DOHH2 (cell line): ENCODE data around the gene FAU.

Experiments used
- H3F3A ChIP-seq: fragments of 200-600 bp; sonication (generic), shearing (Covaris generic); 2 replicates; pipeline ENCODE4 v1.6.0; 2016; ENCODE audit warnings: antibody characterized with exemption, mild to moderate bottlenecking; ENCODE audit not compliant: control insufficient read depth, insufficient read depth
- H3K27ac ChIP-seq: fragments of 200-600 bp; sonication (generic); 2 replicates; pipeline ENCODE4 v1.5.1; 2014; ENCODE audit warnings: low read depth, mild to moderate bottlenecking, low read length, moderate library complexity
- H3K27me3 ChIP-seq: fragments of 200-600 bp; sonication (generic); 2 replicates; pipeline ENCODE4 v1.6.1; 2014; ENCODE audit warnings: mild to moderate bottlenecking, low read length, mixed read lengths; ENCODE audit not compliant: control insufficient read depth
- H3K36me3 ChIP-seq: fragments of 200-600 bp; sonication (generic); 2 replicates; pipeline ENCODE4 v1.6.1; 2014; ENCODE audit warnings: mild to moderate bottlenecking, low read length, moderate library complexity, mixed read lengths; ENCODE audit not compliant: control insufficient read depth
- H3K4me1 ChIP-seq: fragments of 200-600 bp; sonication (generic); 2 replicates; pipeline ENCODE4 v1.6.1; 2014; ENCODE audit warnings: mild to moderate bottlenecking, low read length, mixed read lengths; ENCODE audit not compliant: control insufficient read depth
- H3K4me2 ChIP-seq: fragments of 200-600 bp; sonication (generic); 2 replicates; pipeline ENCODE4 v1.6.0; 2014; ENCODE audit warnings: mild to moderate bottlenecking, low read length, moderate library complexity
- H3K4me3 ChIP-seq: fragments of 200-600 bp; sonication (generic); 2 replicates; pipeline ENCODE4 v1.5.1; 2014; ENCODE audit warnings: mild to moderate bottlenecking, low read length, mixed read lengths
- H3K79me2 ChIP-seq: fragments of 200-600 bp; sonication (generic); 2 replicates; pipeline ENCODE4 v1.6.1; 2014; ENCODE audit warnings: mild to moderate bottlenecking, low read length, mixed read lengths; ENCODE audit not compliant: control insufficient read depth
- H3K9me2 ChIP-seq: fragments of 200-600 bp; sonication (generic); replicated peaks from 2 replicates; pipeline ENCODE4 v1.6.1; 2014; ENCODE audit warnings: mild to moderate bottlenecking, low read length, mixed read lengths; ENCODE audit not compliant: control insufficient read depth
- H3K9me3 ChIP-seq: fragments of 200-600 bp; sonication (generic); 2 replicates; pipeline ENCODE4 v1.6.1; 2014; ENCODE audit warnings: antibody characterized with exemption, low read length, mixed read lengths; ENCODE audit not compliant: control insufficient read depth, insufficient read depth
- H4K20me1 ChIP-seq: fragments of 200-600 bp; sonication (generic); 2 replicates; pipeline ENCODE4 v1.6.0; 2014; ENCODE audit warnings: low read depth, mild to moderate bottlenecking, antibody characterized with exemption, low read length, moderate library complexity; ENCODE audit not compliant: control insufficient read depth, insufficient read depth
- CTCF ChIP-seq: fragments of 200-600 bp; sonication (generic); IDR thresholded peaks from one replicate; pipeline ENCODE4 v1.5.1; 2014; ENCODE audit warnings: antibody characterized with exemption, mild to moderate bottlenecking, low read depth, low read length; ENCODE audit not compliant: poor library complexity, severe bottlenecking
- EZH2phosphoT487 ChIP-seq: fragments of 200-600 bp; sonication (generic); IDR thresholded peaks from 2 replicates; pipeline ENCODE4 v1.6.1; 2017; ENCODE audit warnings: borderline replicate concordance, mild to moderate bottlenecking, antibody characterized with exemption, low read length, moderate library complexity, mixed read lengths

Gene FAU

GRCh38 chr11:65086809-65087208, 35.1 kb downstream of the FAU start:
- no peaks in the 10 kb centered on the region for H3K27me3 ChIP-seq
- no peaks in the 10 kb centered on the region for H4K20me1 ChIP-seq
- TF ChIP-seq EZH2phosphoT487 = no peak
- no peak for TF ChIP-seq CTCF
- H3K4me2 ChIP-seq = no peak overlapping the region
- no peaks in the 10 kb centered on the region for H3K9me2 ChIP-seq
- peaks cover 46% of the 10 kb centered on the region for H3K36me3 ChIP-seq
- H3F3A ChIP-seq = 0 out of 2 replicates have a peak, but pooled peaks cover 2% of the 10 kb centered on the region
- H3K9me3 ChIP-seq = no peaks in the 10 kb centered on the region
- H3K27ac ChIP-seq = no peak overlapping the region
- H3K4me3 ChIP-seq = no peak overlapping the region
- peaks cover 22% of the 10 kb centered on the region for H3K4me1 ChIP-seq
- peaks cover 35% of the 10 kb centered on the region for H3K79me2 ChIP-seq

GRCh38 chr11:65085446-65085845, 36.5 kb downstream of the FAU start:
- no peaks in the 10 kb centered on the region for H3K9me3 ChIP-seq
- no peak overlapping the region for H3K27ac ChIP-seq
- peaks cover 60% of the 10 kb centered on the region for H3K36me3 ChIP-seq
- H3K27me3 ChIP-seq = no peaks in the 10 kb centered on the region
- peaks cover 33% of the 10 kb centered on the region for H3K4me1 ChIP-seq
- TF ChIP-seq EZH2phosphoT487 = no peak
- no peak for TF ChIP-seq CTCF
- 0 out of 2 replicates have a peak overlapping the region, but pooled peaks have one; percentile 85 for H3K4me2 ChIP-seq
- no peaks in the 10 kb centered on the region for H4K20me1 ChIP-seq
- peak overlapping the region; percentile 90; the same call in 1 of the 2 replicates for H3K4me3 ChIP-seq
- H3K79me2 ChIP-seq = peaks cover 49% of the 10 kb centered on the region
- H3F3A ChIP-seq = 0 out of 2 replicates have a peak, but pooled peaks cover 2% of the 10 kb centered on the region
- H3K9me2 ChIP-seq = no peaks in the 10 kb centered on the region

GRCh38 chr11:65084598-65085375, 37.1 kb downstream of the FAU start:
- Histone ChIP-seq H3K9me3 (no peaks in the 10 kb centered on the region), H3K27me3 (no peaks in the 10 kb centered on the region), H3K27ac (peak overlapping the region; percentile 70; the same call in 1 of the 2 replicates), H3K36me3 (peaks cover 65% of the 10 kb centered on the region), H3K9me2 (no peaks in the 10 kb centered on the region), H4K20me1 (no peaks in the 10 kb centered on the region), H3K4me2 (peak overlapping the region; percentile 85), H3F3A (0 out of 2 replicates have a peak, but pooled peaks cover 2% of the 10 kb centered on the region), H3K4me1 (peaks cover 37% of the 10 kb centered on the region), H3K4me3 (peak overlapping the region; percentile 90), H3K79me2 (peaks cover 54% of the 10 kb centered on the region)
- TF ChIP-seq EZH2phosphoT487 (no peak), CTCF (no peak)
